GM12874 (cell line): ENCODE measurements around the gene SPC24.

ENCODE experiments used
- TF ChIP-seq, protein P1 (sequence below): IDR thresholded peaks from 2 replicates; pipeline ENCODE4 v1.5.1; 2011; ENCODE audit warnings: low read depth, mild to moderate bottlenecking, control low read depth, low read length, moderate library complexity; ENCODE audit not compliant: insufficient read depth

The SPC24 gene

DNA sequence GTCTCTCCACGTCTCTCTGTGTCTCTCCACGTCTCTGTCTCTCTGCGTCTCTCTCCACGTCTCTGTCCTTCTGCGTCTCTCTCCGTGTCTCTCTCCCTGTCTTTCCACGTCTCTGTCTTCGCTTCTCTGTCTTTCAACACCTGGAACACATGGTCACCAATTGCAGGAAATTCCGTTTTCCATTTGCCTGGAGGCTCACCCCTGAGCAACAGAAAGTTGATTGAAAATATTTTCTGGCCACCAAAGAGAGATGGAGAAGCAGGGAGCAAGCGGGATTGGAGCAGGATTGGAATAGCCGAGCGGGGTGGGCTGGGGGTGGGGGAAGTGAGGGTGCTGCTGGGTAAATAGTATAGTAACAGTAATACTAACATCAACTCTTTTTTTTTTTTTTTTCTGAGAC is 40.1 kb upstream of the SPC24 start:
- TF ChIP-seq, protein P1, sequence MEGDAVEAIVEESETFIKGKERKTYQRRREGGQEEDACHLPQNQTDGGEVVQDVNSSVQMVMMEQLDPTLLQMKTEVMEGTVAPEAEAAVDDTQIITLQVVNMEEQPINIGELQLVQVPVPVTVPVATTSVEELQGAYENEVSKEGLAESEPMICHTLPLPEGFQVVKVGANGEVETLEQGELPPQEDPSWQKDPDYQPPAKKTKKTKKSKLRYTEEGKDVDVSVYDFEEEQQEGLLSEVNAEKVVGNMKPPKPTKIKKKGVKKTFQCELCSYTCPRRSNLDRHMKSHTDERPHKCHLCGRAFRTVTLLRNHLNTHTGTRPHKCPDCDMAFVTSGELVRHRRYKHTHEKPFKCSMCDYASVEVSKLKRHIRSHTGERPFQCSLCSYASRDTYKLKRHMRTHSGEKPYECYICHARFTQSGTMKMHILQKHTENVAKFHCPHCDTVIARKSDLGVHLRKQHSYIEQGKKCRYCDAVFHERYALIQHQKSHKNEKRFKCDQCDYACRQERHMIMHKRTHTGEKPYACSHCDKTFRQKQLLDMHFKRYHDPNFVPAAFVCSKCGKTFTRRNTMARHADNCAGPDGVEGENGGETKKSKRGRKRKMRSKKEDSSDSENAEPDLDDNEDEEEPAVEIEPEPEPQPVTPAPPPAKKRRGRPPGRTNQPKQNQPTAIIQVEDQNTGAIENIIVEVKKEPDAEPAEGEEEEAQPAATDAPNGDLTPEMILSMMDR, result no peak

DNA sequence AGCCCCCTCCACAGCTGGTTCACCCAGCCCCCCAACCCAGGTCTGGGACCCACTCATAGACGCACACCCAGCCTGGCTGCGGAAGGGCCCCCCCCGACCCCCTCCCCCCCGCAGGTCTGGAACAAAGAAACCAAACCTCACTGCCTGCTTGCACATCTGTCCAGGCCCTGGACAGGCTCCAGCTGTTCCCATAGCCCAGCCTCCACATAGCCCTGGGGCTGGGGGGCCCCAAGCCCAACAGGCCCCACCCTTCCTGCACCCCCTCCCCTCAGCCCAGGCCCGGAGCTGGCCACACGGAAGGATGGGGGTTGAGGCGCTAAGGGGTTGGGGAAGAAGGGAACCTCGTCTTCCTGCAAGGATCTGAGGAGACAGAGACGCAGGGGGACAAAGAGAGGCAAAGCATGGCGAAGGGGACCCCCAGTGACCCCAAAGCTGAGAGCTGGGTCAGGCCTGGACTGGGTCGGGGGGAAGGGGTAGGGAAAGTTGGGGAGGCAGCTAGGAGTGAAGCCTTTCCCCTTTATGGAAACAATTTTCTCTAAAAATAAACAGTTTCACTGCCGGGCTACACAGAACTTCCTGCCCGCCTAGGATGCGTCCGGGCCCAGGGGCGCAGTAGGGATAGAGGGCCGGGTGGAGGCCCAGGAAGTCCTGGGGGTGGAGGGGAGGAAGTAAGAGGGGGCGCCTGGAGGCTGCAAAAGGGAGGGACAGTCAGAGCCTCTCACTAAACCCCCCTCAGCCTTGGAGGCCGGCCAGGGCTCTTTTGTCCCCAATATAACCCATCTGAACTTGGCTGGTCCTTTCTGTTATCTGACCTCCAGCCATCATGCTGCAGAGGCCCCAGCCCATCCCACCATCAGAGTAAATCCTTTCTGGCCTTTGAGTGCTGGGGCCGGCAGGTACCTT is 39.3 kb upstream of the SPC24 start:
- TF ChIP-seq, protein P1, result no peak

DNA sequence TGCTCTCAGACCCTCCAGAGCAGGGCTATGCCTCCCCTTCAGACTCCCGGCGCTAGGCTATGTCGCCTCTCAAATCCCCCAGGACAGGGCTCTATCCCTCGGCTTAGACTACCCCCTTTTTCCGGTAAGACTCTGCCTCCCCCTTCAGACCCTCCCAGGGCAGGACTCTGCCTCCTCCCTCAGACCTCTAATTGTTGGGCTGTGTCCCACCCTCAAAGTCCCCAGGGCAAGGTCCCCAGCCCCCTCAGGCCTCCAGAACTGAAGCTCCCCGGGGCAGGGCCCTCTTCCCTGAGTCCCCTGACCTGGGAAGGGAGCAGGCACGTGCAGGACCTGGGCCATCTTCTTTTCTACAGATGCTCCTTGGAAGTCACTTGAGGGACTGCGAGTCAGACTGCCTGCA is 38.6 kb upstream of the SPC24 start:
- TF ChIP-seq, protein P1, result no peak

DNA sequence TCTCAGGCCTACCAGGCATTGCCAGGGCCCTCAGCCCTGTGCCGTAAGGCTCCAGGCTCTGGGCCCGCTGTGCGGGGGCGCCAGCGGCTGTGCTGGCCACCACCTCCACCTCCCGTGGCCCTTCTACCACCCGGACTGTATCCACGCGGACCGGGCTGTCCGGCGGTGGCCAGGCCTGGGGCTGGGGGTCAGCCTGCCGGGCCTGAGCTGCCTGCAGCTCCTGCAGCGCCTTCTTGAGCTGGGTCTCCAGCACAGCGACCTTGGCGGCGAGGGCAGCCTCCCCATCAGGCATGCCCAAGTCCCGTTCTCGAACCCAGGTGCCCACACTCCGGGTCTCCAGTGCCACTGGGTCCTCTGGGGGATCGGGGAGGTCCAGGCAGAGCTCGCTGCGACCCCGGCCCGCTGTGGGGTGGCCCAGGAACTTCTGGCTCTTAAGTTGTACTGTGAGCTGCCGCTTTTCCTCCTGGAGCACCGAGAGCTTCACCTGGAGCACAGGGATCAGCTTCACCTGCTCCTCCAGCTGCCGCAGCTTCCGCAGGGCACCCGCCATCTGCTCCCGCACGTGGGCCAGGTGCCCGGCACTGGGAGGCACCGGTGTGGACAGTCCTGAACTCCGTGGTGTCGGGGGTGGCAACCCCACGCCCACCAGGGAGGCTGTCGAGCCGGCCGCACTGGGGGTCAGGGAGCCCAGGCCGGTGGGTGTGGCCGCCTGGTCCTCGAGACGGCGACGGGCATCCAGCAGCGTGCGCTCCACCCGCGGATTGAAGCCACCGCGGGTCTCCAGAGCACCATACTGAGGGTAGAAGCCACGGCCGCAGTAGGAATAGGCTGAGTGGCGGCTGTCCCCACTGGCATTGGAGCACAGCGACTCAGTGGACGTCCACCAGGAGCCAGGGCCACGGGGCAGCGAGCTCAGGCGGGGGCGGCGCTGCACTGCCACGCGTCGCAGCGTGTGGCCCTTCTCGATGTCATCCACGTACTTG is 37.7 kb upstream of the SPC24 start:
- TF ChIP-seq, protein P1, result no peak

DNA sequence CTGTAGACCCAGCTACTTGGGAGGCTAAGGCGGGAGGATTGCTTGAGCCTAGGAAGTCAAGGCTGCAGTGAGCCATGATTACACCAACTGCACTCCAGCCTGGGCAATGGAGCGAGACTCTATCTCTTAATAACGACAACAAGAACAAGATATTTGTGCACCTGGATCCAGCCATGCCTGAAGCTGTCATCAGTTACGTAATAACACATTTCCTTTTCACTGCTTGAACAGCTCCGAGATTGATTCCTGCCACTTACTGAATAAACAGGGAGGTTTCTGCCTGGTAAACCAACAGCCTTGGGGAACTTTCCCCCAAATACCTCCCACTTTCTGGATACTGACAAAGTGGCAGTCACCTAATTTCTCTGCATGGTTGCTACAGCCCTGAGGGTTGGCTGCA is 36.4 kb upstream of the SPC24 start:
- TF ChIP-seq, protein P1, result no peak

DNA sequence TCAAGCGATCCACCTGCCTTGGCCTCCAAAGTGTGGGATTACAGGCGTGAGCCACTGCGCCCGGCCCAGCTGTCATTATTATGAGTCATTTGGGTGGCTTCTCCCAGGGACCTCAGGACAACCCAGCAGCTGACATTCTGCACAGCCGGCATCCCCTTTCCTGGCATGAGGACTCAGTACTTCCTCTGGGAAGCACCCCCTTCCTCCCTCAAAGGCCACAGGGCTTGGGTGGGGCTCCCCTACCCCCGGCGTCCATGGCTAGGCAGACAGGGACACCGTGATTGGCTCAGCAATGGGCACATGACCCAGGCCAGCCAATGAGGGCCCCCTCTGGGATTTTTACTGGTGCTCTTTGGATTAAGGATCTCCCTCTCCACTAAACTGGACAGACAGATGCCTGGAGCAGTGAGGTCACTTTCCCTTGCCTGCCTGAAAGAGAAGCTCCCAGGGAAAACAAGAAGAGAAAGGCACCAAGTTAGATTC is 35.7 kb upstream of the SPC24 start:
- TF ChIP-seq, protein P1, result no peak

DNA sequence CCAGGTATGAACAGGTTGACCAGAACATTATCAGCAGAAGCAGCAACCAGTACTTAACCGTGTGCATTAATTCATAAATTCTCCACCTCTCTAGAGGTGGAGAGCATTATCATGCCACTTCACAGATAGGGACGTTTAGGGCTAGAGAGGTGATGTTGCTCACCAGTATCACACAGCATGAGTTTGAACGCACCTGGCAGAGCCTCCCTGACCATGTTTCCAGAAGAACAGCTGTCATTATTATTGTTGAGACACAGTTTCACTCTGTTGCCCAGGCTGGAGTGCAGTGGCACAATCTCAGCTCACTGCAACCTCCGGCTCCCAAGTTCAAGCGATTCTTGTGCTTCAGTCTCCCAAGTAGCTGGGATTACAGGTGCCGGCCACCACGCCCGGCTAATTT is 34.9 kb upstream of the SPC24 start:
- TF ChIP-seq, protein P1, result no peak
